Sciatic nerve (tissue), 2 donors: ENCODE measurements around the gene HGFAC. TPM values are rescaled to one million over a fixed set of nuclear protein-coding genes. Genes with fewer than 3 reads are reported as not detected.
A peak's percentile ranks its signal among the peaks of the same experiment; 100 is the strongest.

ENCODE experiments used
- ATAC-seq: fragments of 200-7000 bp; cut with Tn5 transposase; one replicate; pipeline ENCODE4 v1.9.1; 2020; ENCODE audit warnings: mild to moderate bottlenecking, moderate library complexity
- DNase-seq: peaks from one replicate; pipeline ENCODE4 v3.0.0-alpha.2; 2020; ENCODE audit warnings: low spot score
- intact Hi-C: fragments of 100-400 bp; cut with DNase I; formaldehyde crosslinking; loops from one replicate; pipeline ENCODE4 v1.14.2; 2022
- total RNA-seq: library from RNA; stranded (reverse); fragmentation: NEBNext Ultra II Directional; extraction: Animal tissue kit (Norgen Biotek cat#: 25700); gene quantifications from one replicate; pipeline ENCODE4 v1.2.1, GENCODE V29; 2021
- donor health status: DM: no; HTN: no; CAD: no.
- donor health status: DM: no; HTN: no; CAD: no.

The HGFAC gene
- not detected for total RNA-seq

- no peak for ATAC-seq
- DNase-seq = no peak
- intact Hi-C loops = loop anchor here (5.0 kb wide), 1 partner anchor 94 kb away; no protein-coding TSS in a partner anchor
These were observed at the start of gene HGFAC for GRCh38 chr4:3441501-3442459. HGFAC (plus strand) TSS chr4:3441968; CDS start chr4:3442002, 34 bp downstream.

GRCh38 chr4:3392321-3392720 lies 49.4 kb upstream of the HGFAC start:
- intact Hi-C loops = no loop called here
- ATAC-seq (no peak), DNase-seq (no peak)

GRCh38 chr4:3393171-3393570 lies 48.6 kb upstream of the HGFAC start:
- intact Hi-C loops = no loop called here
- no peak for DNase-seq
- no peak for ATAC-seq

- intact Hi-C loops = no loop called here
- ATAC-seq (no peak), DNase-seq (no peak)
These were observed 45.2 kb upstream of the HGFAC start for GRCh38 chr4:3396600-3396999.

- DNase-seq (no peak), ATAC-seq (no peak)
- intact Hi-C loops = no loop called here
These were observed 44.6 kb upstream of the HGFAC start for GRCh38 chr4:3397128-3397527.

GRCh38 chr4:3399277-3400194 lies 42.2 kb upstream of the HGFAC start:
- intact Hi-C loops = no loop called here
- ATAC-seq = no peak
- DNase-seq = no peak

- intact Hi-C loops = no loop called here
- DNase-seq = no peak
- ATAC-seq = no peak
These were observed 40.2 kb upstream of the HGFAC start for GRCh38 chr4:3401436-3402171.

GRCh38 chr4:3402491-3403347 lies 39.0 kb upstream of the HGFAC start:
- DNase-seq (no peak), ATAC-seq (peak; percentile 75)

GRCh38 chr4:3403348-3403906 lies 38.3 kb upstream of the HGFAC start:
- intact Hi-C loops = no loop called here
- DNase-seq = no peak
- no peak for ATAC-seq

More at GRCh38 chr4:3402491-3403347, 39.0 kb upstream of the HGFAC start:
- intact Hi-C loops = no loop called here

- no peak for DNase-seq
- ATAC-seq = no peak
- intact Hi-C loops = no loop called here
These were observed 37.2 kb upstream of the HGFAC start for GRCh38 chr4:3404546-3404945.

- intact Hi-C loops = no loop called here
- peak; percentile 15 for DNase-seq
- no peak for ATAC-seq
These were observed 36.6 kb upstream of the HGFAC start for GRCh38 chr4:3405176-3405575.

- no peak for ATAC-seq
- DNase-seq = peak; percentile 50
- intact Hi-C loops = no loop called here
These were observed 35.7 kb upstream of the HGFAC start for GRCh38 chr4:3406021-3406420.

GRCh38 chr4:3406431-3406830 lies 35.3 kb upstream of the HGFAC start:
- DNase-seq (peak; percentile 39), ATAC-seq (no peak)
- intact Hi-C loops = no loop called here

GRCh38 chr4:3407171-3407771 lies 34.5 kb upstream of the HGFAC start:
- ATAC-seq (no peak), DNase-seq (peak; percentile 44)
- intact Hi-C loops = no loop called here

GRCh38 chr4:3407930-3408792 lies 33.6 kb upstream of the HGFAC start:
- peak; percentile 38 for DNase-seq
- intact Hi-C loops = no loop called here
- no peak for ATAC-seq

- intact Hi-C loops = no loop called here
- peak; percentile 47 for DNase-seq
- ATAC-seq = no peak
These were observed 32.9 kb upstream of the HGFAC start for GRCh38 chr4:3408793-3409330.
